PC-3 (cell line): ENCODE results near the gene MYO5B. TPM values are rescaled to one million over a fixed set of nuclear protein-coding genes. Genes with fewer than 3 reads are reported as not detected.

Experiments used
- ATAC-seq: fragments of 200-7000 bp; cut with Tn5 transposase; 2 replicates; pipeline ENCODE4 v1.9.1; 2020; ENCODE audit warnings: mild to moderate bottlenecking, moderate library complexity
- BruUV-seq: library from RNA; stranded (reverse); fragments of 400-500 nt; replicated peaks from 2 replicates; lab custom pipeline; 2021; lab: Mats Ljungman, UMichigan
- CTCF ChIA-PET: fragments of 300-600 bp; sonication (Branson Sonifier 250); formaldehyde crosslinking; loops from one replicate; lab custom pipeline; 2022; ENCODE audit warnings: antibody characterized with exemption; lab: Charles Lee
- POLR2A ChIA-PET: fragments of 300-600 bp; sonication (Branson Sonifier 250); formaldehyde crosslinking; loops from one replicate; lab custom pipeline; 2022; ENCODE audit warnings: antibody characterized with exemption; ENCODE audit not compliant: unreplicated experiment; lab: Charles Lee
- DNase-seq: peaks from one replicate; pipeline ENCODE4 v3.0.0-alpha.2; 2015
- H2AFZ ChIP-seq: fragments of 300-600 bp; sonication (generic); 2 replicates; pipeline ENCODE4 v1.6.0; 2016; ENCODE audit warnings: antibody characterized with exemption, low read length
- H3F3A ChIP-seq: fragments of 300-600 bp; sonication (generic); one replicate; pipeline ENCODE4 v1.6.0; 2017; ENCODE audit warnings: antibody characterized with exemption, low read length, control low read depth, mild to moderate bottlenecking; ENCODE audit not compliant: unreplicated experiment
- H3K27ac ChIP-seq: fragments of 300-600 bp; sonication (generic); 2 replicates; pipeline ENCODE4 v1.5.1; 2016; ENCODE audit warnings: mild to moderate bottlenecking, low read length
- H3K27me3 ChIP-seq: fragments of 300-600 bp; sonication (generic); 2 replicates; pipeline ENCODE4 v1.6.1; 2016; ENCODE audit warnings: low read length, mixed read lengths
- H3K36me3 ChIP-seq: fragments of 300-600 bp; sonication (generic); 2 replicates; pipeline ENCODE4 v1.6.1; 2016; ENCODE audit warnings: low read depth, mixed run types, low read length, mixed read lengths
- H3K4me1 ChIP-seq: fragments of 300-600 bp; sonication (generic); 2 replicates; pipeline ENCODE4 v1.5.1; 2016; ENCODE audit warnings: low read length; ENCODE audit not compliant: insufficient read depth
- H3K4me2 ChIP-seq: fragments of 300-600 bp; sonication (generic); 2 replicates; pipeline ENCODE4 v1.6.0; 2016; ENCODE audit warnings: low read length
- H3K4me3 ChIP-seq: fragments of 300-600 bp; sonication (generic); 2 replicates; pipeline ENCODE4 v1.5.1; 2016; ENCODE audit warnings: mild to moderate bottlenecking, low read length, mixed read lengths
- H3K79me2 ChIP-seq: fragments of 300-600 bp; sonication (generic); 2 replicates; pipeline ENCODE4 v1.6.1; 2017; ENCODE audit warnings: low read length, mixed read lengths
- H3K9ac ChIP-seq: fragments of 300-600 bp; sonication (generic); 2 replicates; pipeline ENCODE4 v1.6.0; 2016; ENCODE audit warnings: mild to moderate bottlenecking, low read length
- H3K9me2 ChIP-seq: fragments of 300-600 bp; sonication (generic); replicated peaks from 2 replicates; pipeline ENCODE4 v1.6.1; 2016; ENCODE audit warnings: mixed run types, low read length, mixed read lengths
- H3K9me3 ChIP-seq: fragments of 300-600 bp; sonication (generic); 2 replicates; pipeline ENCODE4 v1.6.1; 2016; ENCODE audit warnings: low read length, mixed read lengths
- H4K20me1 ChIP-seq: fragments of 300-600 bp; sonication (generic); 2 replicates; pipeline ENCODE4 v1.6.1; 2016; ENCODE audit warnings: low read length, mixed read lengths
- EZH2 ChIP-seq: fragments of 300-600 bp; sonication (generic); IDR thresholded peaks from one replicate; pipeline ENCODE4 v1.6.1; 2017; ENCODE audit warnings: antibody characterized with exemption, mild to moderate bottlenecking, low read length; ENCODE audit not compliant: unreplicated experiment
- EZH2phosphoT487 ChIP-seq: fragments of 300-600 bp; sonication (generic); IDR thresholded peaks from 2 replicates; pipeline ENCODE4 v1.6.1; 2018; ENCODE audit warnings: mild to moderate bottlenecking, antibody characterized with exemption, low read length, borderline replicate concordance
- intact Hi-C: fragments of 100-400 bp; cut with micrococcal nuclease; formaldehyde crosslinking; loops from 2 replicates; pipeline ENCODE4 v1.9.0; 2023
- total RNA-seq: library from RNA; depleted of rRNA; stranded (reverse); fragments of >200 nt; gene quantifications from 2 replicates; pipeline ENCODE4 v1.2.3, GENCODE V29; 2014
- TF ChIP-seq, protein P1 (sequence below): fragments of 300-600 bp; sonication (generic); conservative IDR thresholded peaks from 2 replicates; pipeline ENCODE4 v1.5.1; 2017; ENCODE audit warnings: antibody characterized with exemption, low read depth, mild to moderate bottlenecking, low read length

MYO5B gene
- total RNA-seq, 1 experiment from 2014 or later = 10.7 TPM

DNA sequence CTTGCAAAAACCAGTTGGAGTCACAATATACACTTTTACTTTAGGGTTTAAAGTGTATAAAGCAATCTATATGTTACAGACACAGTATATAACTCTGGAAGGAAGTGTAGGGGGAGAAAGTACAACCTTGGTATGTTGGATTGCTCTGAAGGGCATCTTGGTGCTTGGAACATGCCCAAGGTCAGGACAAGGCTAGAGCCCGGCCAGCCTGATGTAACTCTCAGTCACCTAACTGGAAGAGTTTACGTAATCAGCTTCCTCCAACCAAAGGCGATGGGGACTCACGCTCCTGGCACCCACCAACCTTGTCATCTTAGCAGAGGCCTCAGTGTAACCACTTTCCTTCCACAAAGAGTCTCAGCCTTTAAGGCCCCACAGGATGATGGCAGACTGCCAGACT lies 200.5 kb downstream of the MYO5B start:
- H3K9ac ChIP-seq = no peak overlapping the region
- no peak overlapping the region for H2AFZ ChIP-seq
- no peak for ATAC-seq
- DNase-seq = no peak
- ChIA-PET CTCF (no interaction called here), POLR2A (no interaction called here)
- BruUV-seq = no TSS peak
- H3K27me3 ChIP-seq = no peaks in the 10 kb centered on the region
- H3K36me3 ChIP-seq = no peaks in the 10 kb centered on the region
- H3K79me2 ChIP-seq = no peaks in the 10 kb centered on the region
- H3K9me3 ChIP-seq = no peaks in the 10 kb centered on the region
- no peak overlapping the region for H3K4me3 ChIP-seq
- TF ChIP-seq EZH2 (no peak), EZH2phosphoT487 (no peak)
- TF ChIP-seq, protein P1, sequence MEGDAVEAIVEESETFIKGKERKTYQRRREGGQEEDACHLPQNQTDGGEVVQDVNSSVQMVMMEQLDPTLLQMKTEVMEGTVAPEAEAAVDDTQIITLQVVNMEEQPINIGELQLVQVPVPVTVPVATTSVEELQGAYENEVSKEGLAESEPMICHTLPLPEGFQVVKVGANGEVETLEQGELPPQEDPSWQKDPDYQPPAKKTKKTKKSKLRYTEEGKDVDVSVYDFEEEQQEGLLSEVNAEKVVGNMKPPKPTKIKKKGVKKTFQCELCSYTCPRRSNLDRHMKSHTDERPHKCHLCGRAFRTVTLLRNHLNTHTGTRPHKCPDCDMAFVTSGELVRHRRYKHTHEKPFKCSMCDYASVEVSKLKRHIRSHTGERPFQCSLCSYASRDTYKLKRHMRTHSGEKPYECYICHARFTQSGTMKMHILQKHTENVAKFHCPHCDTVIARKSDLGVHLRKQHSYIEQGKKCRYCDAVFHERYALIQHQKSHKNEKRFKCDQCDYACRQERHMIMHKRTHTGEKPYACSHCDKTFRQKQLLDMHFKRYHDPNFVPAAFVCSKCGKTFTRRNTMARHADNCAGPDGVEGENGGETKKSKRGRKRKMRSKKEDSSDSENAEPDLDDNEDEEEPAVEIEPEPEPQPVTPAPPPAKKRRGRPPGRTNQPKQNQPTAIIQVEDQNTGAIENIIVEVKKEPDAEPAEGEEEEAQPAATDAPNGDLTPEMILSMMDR = no peak
- no peaks in the 10 kb centered on the region for H3F3A ChIP-seq
- H3K9me2 ChIP-seq = no peaks in the 10 kb centered on the region
- intact Hi-C loops = no loop called here
- H3K27ac ChIP-seq = no peak overlapping the region
- no peaks in the 10 kb centered on the region for H4K20me1 ChIP-seq
- no peaks in the 10 kb centered on the region for H3K4me1 ChIP-seq
- no peak overlapping the region for H3K4me2 ChIP-seq

DNA sequence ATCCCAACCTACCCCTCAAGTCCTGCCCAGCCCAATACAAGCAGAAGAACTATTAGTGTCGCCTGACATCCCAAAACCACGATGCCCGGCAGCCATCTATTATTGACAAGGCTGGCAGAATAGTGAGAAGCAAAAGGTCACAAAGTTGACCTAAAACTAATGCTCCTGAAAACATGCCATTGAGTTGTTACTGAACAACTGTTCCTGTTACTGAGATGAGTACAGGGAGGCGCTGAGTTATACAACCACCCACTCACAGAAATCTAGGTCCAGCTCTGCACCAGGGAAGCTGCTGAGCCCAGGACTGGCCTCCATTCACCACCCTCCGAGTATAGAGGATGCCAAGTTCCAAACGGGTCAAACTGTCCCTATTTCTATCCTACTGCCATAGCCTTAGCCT lies 201.6 kb downstream of the MYO5B start:
- CTCF ChIA-PET = no interaction called here
- Histone ChIP-seq H3F3A (no peaks in the 10 kb centered on the region), H3K36me3 (no peaks in the 10 kb centered on the region), H3K9me2 (no peaks in the 10 kb centered on the region), H3K27ac (no peak overlapping the region), H3K79me2 (no peaks in the 10 kb centered on the region), H3K4me3 (no peak overlapping the region), H4K20me1 (no peaks in the 10 kb centered on the region), H3K4me2 (no peak overlapping the region), H3K4me1 (no peaks in the 10 kb centered on the region), H2AFZ (no peak overlapping the region), H3K9ac (no peak overlapping the region), H3K9me3 (no peaks in the 10 kb centered on the region), H3K27me3 (no peaks in the 10 kb centered on the region)
- ATAC-seq = no peak
- no peak for DNase-seq
- TF ChIP-seq EZH2phosphoT487 = no peak
- TF ChIP-seq, protein P1 = no peak
- no peak for TF ChIP-seq EZH2
- no TSS peak for BruUV-seq
- POLR2A ChIA-PET = no interaction called here
- intact Hi-C loops = no loop called here

DNA sequence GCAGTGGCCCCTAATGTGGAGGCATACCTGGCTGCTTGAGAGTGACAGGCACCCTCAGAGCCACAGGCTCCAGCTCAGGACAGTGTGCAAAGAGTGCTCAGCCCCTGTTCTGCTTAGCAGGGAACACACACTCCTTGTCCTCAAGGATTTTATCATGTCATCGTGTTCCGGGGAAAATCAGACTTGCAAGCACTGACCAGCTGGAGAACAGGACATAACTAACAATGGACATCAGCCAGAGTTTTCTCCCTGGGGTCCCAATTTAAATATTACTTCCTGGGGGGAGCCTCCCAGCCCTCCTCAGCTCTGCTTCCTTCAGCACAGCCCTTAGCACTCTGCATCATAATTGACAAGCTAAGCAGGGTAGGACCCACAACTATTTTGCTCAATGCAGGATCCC lies 206.2 kb downstream of the MYO5B start:
- Histone ChIP-seq H3K9me2 (no peaks in the 10 kb centered on the region), H3K9ac (no peak overlapping the region), H3K4me2 (no peak overlapping the region), H3F3A (no peaks in the 10 kb centered on the region), H3K4me3 (no peak overlapping the region), H4K20me1 (no peaks in the 10 kb centered on the region), H3K36me3 (no peaks in the 10 kb centered on the region), H3K4me1 (no peaks in the 10 kb centered on the region), H3K27me3 (no peaks in the 10 kb centered on the region), H3K79me2 (no peaks in the 10 kb centered on the region), H2AFZ (no peak overlapping the region), H3K9me3 (no peaks in the 10 kb centered on the region), H3K27ac (no peak overlapping the region)
- TF ChIP-seq EZH2phosphoT487 = no peak
- TF ChIP-seq, protein P1 = no peak
- TF ChIP-seq EZH2 = no peak
- CTCF ChIA-PET = no interaction called here
- intact Hi-C loops = no loop called here
- DNase-seq = no peak
- no TSS peak for BruUV-seq
- no peak for ATAC-seq
- POLR2A ChIA-PET = no interaction called here
